ENCODE measurements around the gene HELZ. TPM values are rescaled to one million over a fixed set of nuclear protein-coding genes. Genes with fewer than 3 reads are reported as not detected.

The HELZ gene
- total RNA-seq, 2 donors from 2014 or later: 51.4 to 74.7 TPM

DNA sequence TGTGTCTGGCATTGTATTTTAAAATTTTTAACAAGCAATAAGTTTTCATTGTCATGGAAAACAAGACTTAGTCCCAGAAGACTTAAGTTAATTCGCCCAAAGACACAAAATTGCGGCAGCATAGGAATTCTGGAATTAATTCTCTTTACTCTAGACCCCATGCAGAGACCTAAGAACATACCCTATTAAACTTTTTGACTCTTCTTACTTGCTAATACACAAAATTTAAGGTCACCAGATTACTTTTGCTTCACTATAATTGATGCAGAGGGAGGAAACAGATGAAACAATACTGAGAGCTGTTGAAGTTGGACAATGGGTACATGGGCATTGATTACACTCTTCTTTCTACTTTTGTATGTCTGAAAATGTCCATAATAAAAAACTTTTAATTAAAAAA lies 12.6 kb downstream of the HELZ start:
- Mint-ChIP-seq H3K4me3 (no peak overlapping the region), H3K4me1 (peaks cover 7% of the 10 kb centered on the region), H3K9me3 (no peaks in the 10 kb centered on the region), H3K27ac (no peak overlapping the region), H3K36me3 (ENCODE audit: low read depth) (peaks cover 60% of the 10 kb centered on the region), H3K27me3 (ENCODE audit: insufficient read depth) (no peaks in the 10 kb centered on the region)
- no peak overlapping the region for H3K27ac ChIP-seq (ENCODE audit: low read depth, low read length)
- no peak overlapping the region for H3K9ac ChIP-seq (ENCODE audit: extremely low read depth, low read length, poor library complexity, severe bottlenecking)
- TF ChIP-seq, protein P1, sequence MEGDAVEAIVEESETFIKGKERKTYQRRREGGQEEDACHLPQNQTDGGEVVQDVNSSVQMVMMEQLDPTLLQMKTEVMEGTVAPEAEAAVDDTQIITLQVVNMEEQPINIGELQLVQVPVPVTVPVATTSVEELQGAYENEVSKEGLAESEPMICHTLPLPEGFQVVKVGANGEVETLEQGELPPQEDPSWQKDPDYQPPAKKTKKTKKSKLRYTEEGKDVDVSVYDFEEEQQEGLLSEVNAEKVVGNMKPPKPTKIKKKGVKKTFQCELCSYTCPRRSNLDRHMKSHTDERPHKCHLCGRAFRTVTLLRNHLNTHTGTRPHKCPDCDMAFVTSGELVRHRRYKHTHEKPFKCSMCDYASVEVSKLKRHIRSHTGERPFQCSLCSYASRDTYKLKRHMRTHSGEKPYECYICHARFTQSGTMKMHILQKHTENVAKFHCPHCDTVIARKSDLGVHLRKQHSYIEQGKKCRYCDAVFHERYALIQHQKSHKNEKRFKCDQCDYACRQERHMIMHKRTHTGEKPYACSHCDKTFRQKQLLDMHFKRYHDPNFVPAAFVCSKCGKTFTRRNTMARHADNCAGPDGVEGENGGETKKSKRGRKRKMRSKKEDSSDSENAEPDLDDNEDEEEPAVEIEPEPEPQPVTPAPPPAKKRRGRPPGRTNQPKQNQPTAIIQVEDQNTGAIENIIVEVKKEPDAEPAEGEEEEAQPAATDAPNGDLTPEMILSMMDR (conservative IDR thresholded peaks at IDR 0.05): no peak
- H3K36me3 ChIP-seq (ENCODE audit: control insufficient read depth, insufficient read depth, low read length): peaks cover 54% of the 10 kb centered on the region
- no peak overlapping the region for H3K4me3 ChIP-seq (ENCODE audit: low read length)
- H3K27me3 ChIP-seq (ENCODE audit: control insufficient read depth, insufficient read depth, low read length, poor library complexity, severe bottlenecking): no peaks in the 10 kb centered on the region
- WGBS, 2 experiments (ENCODE audit: insufficient coverage in 1 of 2, insufficient read length in 1 of 2): 94 to 100% methylated on average over 2 of the region's 2 CpGs
- no peak for DNase-seq
- peaks cover 3% of the 10 kb centered on the region for H3K9me3 ChIP-seq (ENCODE audit: control insufficient read depth, low read length)
- H3K4me1 ChIP-seq (ENCODE audit: control insufficient read depth, insufficient read depth, low read length): no peaks in the 10 kb centered on the region

DNA sequence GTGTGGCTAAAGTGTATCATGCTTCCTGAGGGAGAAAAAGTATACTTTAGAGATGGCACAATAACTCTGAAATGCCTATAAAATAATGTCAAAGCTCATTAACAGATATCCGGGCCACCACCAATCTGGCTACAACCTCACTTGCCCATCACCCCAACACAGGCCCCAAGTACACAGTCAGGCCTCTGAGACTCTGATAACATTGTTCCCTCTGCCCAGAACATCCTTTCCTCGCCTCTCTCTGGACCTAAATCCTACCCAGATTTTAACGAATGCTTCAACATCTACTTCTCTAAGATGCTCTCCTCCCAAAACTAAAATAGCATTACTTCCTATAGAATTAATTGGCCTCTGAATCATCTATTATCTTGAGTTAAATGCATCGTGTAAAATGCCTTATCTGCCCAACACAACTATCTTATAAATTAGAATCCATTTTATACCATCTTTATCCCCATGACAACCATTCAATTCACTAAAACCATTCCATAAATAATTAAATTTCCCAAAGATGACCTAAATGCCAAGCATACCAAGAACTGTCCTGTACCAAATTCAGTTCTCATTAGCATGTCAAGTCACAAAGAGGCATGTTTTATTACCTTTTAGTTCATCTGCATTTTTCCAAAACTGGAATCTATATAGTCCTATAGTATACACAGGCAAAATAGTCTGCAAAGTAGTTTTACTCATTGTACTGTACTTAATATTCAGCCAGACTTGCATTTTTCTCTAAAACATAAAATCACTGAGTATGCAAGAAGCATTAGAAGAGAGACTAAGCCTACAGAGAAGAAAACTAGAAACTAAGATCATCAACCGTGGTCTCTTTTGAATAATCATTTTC lies 15.7 kb downstream of the HELZ start:
- WGBS, 2 experiments (ENCODE audit: insufficient coverage in 1 of 2, insufficient read length in 1 of 2): 93 to 95% methylated on average over 4 to 5 of the region's 5 CpGs

DNA sequence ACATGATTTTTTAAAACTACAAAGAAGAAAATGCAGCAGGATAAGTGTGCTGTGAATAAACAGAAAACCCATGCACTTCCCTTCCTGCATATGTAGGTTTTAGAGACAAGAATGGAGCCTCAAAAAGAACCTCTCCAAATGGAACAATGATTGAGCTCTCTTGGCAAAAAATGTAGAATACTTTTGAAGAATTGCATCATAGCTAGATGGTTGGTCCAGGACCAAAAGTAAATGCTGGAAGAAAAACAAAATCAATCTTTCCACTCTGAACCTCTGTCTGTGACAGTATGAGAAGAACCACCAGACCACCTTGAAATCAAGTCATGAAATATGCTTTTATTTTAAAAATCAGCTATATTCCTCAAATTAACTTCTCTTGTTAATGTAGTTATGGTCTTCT lies 17.5 kb downstream of the HELZ start:
- peaks cover 51% of the 10 kb centered on the region for H3K36me3 ChIP-seq (ENCODE audit: control insufficient read depth, insufficient read depth, low read length)
- H3K4me3 Mint-ChIP-seq: no peak overlapping the region
- peaks cover 11% of the 10 kb centered on the region for H3K4me1 Mint-ChIP-seq
- no peak overlapping the region for H3K27ac ChIP-seq (ENCODE audit: low read depth, low read length)
- DNase-seq: no peak
- TF ChIP-seq, protein P1 (conservative IDR thresholded peaks at IDR 0.05): no peak
- no peak overlapping the region for H3K27ac Mint-ChIP-seq
- no peaks in the 10 kb centered on the region for H3K27me3 Mint-ChIP-seq (ENCODE audit: insufficient read depth)
- H3K4me1 ChIP-seq (ENCODE audit: control insufficient read depth, insufficient read depth, low read length): peaks cover under 1% of the 10 kb centered on the region
- no peaks in the 10 kb centered on the region for H3K27me3 ChIP-seq (ENCODE audit: control insufficient read depth, insufficient read depth, low read length, poor library complexity, severe bottlenecking)
- H3K9ac ChIP-seq (ENCODE audit: extremely low read depth, low read length, poor library complexity, severe bottlenecking): no peak overlapping the region
- no peaks in the 10 kb centered on the region for H3K9me3 Mint-ChIP-seq
- peaks cover 69% of the 10 kb centered on the region for H3K36me3 Mint-ChIP-seq (ENCODE audit: low read depth)
- H3K9me3 ChIP-seq (ENCODE audit: control insufficient read depth, low read length): peaks cover 4% of the 10 kb centered on the region
- no peak overlapping the region for H3K4me3 ChIP-seq (ENCODE audit: low read length)

More for the DNA sequence above, 15.7 kb downstream of the HELZ start:
- Histone ChIP-seq H3K9ac (ENCODE audit: extremely low read depth, low read length, poor library complexity, severe bottlenecking) (no peak overlapping the region), H3K9me3 (ENCODE audit: control insufficient read depth, low read length) (peaks cover 4% of the 10 kb centered on the region), H3K27ac (ENCODE audit: low read depth, low read length) (no peak overlapping the region), H3K27me3 (ENCODE audit: control insufficient read depth, insufficient read depth, low read length, poor library complexity, severe bottlenecking) (no peaks in the 10 kb centered on the region), H3K4me1 (ENCODE audit: control insufficient read depth, insufficient read depth, low read length) (no peaks in the 10 kb centered on the region), H3K4me3 (ENCODE audit: low read length) (no peak overlapping the region), H3K36me3 (ENCODE audit: control insufficient read depth, insufficient read depth, low read length) (peaks cover 49% of the 10 kb centered on the region)
- Mint-ChIP-seq H3K4me1 (peaks cover 7% of the 10 kb centered on the region), H3K27me3 (ENCODE audit: insufficient read depth) (no peaks in the 10 kb centered on the region), H3K9me3 (no peaks in the 10 kb centered on the region), H3K27ac (no peak overlapping the region), H3K4me3 (no peak overlapping the region), H3K36me3 (ENCODE audit: low read depth) (peaks cover 62% of the 10 kb centered on the region)
- DNase-seq: no peak
- TF ChIP-seq, protein P1 (conservative IDR thresholded peaks at IDR 0.05): no peak

Measured in endodermal cell (in vitro differentiated cells).